Superior temporal gyrus (tissue), 1 donor: ENCODE data around the gene ATOX1.

Source experiments
- DNase-seq: peaks from one replicate; pipeline ENCODE4 v3.0.0-alpha.2; 2016; ENCODE audit errors: extremely low spot score

The ATOX1 gene

DNA sequence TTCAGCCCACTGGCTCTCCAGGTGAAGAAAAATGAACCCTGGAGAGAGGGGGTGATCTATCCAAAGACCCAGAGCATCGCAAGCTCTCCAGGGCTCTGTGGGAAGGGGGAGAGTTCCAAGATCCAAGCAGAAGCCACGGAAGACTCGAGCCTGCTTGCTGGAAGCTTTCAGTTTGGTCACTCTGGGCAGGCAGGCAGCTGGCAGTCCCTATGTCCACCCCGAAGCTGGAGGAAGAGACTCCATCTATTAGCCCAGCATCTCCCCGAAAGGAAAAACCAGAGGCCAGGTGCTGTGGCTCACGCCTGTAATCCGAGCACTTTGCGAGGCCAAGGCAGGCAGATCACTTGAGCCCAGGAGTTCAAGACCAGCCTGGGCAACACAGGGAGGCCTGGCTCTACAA is 61.0 kb downstream of the ATOX1 start:
- no peak for DNase-seq

GRCh38 chr5:151696470-151697061 is 61.9 kb downstream of the ATOX1 start:
- DNase-seq: no peak

DNA sequence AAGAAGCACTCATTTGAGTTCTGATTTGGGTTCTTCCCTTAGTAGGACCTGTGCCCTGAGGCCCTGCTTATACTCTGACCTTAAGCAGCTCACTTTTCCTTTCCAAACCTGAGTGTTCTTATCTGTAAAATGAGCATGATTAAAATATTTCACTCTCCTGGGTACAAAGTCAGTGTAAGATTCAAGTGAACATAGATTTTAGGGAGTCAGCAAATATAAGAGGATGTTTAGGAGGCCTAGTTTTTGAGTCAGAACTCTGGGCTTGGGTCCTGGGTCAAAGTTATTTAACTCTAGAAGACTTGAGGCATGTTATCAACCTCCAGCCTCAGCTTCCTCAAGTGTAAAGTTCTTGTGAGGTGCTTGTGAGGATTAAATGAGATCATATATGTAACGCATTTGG is 63.0 kb downstream of the ATOX1 start:
- DNase-seq: no peak

DNA sequence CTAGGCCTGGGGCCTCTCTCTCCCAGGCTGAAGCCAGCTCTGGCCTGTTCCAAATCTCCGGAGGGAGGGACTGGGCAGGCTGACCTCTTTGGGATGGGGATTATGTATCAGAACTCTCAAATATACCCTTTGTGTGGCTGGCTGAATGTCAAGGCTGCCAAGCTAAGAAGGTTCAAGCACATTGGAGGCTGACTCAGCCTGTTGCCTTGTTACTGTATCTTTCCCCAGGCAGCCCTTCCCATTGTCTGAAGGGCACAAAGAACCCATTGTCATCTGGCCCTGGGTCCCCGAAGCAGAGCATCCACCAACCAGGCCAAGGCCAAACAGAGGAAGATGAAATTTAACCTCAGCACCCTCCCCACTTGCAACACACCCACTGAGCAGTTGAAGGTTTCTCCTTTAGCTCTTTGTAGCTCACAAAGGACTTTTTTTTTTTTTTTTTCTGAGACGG is 64.4 kb downstream of the ATOX1 start:
- peak; percentile 93 for DNase-seq
